T47D (cell line): ENCODE data around the gene NR1I3.

Experiments used
- DNase-seq, 2 experiments: peaks; one replicate each; pipeline versions ENCODE4 v3.0.0 to v3.0.0-alpha.2; 2011 to 2012; ENCODE audit warnings: low read depth in 1 of 2, low spot score in 1 of 2
- JUND ChIP-seq: IDR thresholded peaks from 2 replicates; pipeline ENCODE4 v1.6.1; 2012; ENCODE audit warnings: low read depth
- in situ Hi-C: cut with HindIII; loops from 2 replicates; pipeline ENCODE4 v1.10.0; 2016; ENCODE audit warnings: low sequenced_read_pairs, low pct_unique_long_range_greater_than_20kb

NR1I3 gene

DNA sequence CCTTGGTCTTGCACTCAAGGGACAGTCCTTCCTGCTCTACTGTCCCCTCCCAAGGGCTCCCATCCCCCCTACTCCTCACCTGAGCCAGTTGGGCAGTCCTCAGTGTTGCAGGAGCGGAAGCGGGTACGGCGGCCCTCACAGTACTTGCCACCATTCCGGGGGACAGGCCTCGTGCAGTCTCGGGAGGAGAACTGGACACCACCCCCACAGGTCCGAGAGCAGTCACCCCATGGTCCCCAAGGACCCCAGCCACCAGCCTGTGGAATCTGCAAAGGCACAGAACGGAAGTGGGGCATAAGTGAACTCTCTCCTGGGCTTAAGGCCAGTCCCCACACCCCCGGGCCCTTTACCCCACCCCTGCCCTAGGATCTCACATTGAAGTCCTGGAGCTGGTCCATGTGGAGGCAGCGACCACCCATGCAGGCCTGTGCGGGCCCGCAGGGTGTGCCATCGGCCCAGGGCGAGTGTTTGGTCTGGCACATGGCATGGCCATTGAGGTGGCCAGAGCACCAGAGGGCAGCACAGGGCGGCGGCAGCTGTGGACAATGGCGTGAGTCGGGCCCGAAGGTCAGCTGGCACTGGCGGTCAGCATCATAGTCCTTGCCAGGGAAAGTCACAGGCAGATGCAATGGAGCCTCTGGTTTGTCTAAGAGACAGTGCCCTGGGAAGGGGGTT, 44.3 kb downstream of the NR1I3 start:
- in situ Hi-C loops = no loop called here

DNA sequence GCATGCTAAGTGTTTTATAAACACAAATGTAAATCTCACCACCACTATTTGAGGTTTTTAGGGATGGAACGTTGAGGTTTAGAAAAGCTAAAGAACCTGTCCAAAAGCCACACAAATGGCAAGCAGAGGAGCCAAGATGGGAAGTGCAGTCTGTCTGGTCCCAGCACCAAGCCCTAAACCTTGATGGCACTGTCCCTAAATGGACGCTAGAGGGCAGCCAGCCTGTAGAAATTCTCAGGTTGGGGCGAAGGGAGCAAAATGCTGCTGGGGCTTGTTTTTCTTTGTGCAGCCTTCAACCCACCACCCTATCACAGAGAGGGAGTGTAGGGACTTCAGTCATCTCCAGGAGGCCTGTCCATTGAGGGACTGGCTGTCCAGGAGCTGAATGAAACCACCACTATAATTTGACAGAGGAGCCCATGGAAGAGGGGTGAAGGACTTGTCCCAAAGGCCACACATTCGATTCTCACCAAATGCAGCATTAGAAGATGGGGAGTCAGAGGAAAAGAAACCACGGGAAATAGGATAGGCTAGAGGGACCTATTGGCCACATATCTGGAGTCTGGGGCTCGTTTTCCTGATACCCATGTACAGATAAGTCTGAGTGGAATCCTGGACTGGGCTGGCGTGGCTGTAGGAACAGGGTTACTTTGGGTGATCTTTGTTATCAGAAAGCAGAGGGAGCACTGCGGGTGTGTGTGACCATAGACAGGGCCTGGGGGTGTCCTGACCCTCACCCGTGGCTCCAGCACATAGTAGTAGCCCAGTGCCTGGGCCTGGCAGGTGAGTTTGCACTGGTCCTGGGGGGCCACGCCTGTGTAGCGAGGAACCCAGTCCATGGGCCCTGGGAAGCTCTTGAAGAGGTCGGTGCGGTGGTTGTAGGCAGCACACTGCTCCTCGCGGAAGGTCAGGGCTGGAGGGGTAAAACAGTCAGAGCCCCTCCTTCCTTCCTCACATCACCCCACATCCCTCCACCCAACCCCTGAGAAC, 45.2 kb downstream of the NR1I3 start:
- peak; percentile 83 to 87 for DNase-seq

More for the DNA sequence above, 44.3 kb downstream of the NR1I3 start:
- DNase-seq = peak in 1 of 2 experiments; percentile 60
- no peak for TF ChIP-seq JUND

DNA sequence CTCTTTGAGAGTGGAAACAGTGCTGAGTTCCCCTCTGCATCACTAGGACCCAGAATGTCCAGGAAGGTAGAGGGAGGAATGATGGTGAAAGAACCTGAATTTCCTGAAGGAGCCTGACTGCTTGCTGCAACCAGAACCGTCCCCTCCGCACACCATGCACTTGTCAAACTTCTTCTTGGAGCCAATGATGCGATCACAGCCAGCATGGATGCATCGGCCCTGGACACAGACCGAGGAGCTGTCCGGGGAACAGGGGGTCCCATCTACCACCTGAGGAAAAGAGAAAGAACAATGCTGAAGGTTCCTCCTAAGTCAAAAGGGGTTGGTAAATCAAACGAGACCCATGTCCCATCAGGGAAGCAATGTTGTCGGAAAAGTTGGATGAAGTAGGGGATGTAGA, 46.0 kb downstream of the NR1I3 start:
- no peak for TF ChIP-seq JUND
- in situ Hi-C loops = no loop called here
- DNase-seq = peak; percentile 41 to 45

More for the DNA sequence above, 45.2 kb downstream of the NR1I3 start:
- TF ChIP-seq JUND = no peak
- in situ Hi-C loops = no loop called here

DNA sequence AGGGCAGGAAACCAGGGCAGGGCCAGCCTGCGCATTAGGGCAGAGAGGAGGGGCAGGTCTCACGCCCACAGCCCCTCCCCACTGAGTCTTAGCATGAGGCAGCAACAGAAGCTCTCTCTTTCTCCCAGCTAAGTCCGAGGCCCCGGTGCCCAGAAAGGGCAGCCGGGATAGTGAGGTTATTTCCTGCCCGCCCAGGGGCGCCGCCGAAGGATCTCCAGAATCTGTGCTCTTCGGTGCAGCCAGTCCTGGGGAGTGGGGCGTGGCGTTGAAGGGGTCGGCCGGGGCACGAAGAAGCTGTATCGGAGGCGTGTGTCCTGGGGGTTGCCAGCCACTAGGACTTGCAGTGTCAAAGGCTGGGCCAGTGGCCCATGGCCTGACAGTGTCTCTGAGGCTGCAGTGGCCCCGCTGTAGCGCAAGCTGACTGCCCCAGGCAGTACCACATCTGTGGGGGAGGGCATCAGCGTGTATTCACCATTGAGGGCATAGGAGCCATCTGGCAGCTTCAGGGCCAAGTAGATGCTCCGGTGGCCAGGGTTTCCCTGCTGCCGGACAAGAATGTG, 47.0 kb downstream of the NR1I3 start:
- TF ChIP-seq JUND = no peak
- DNase-seq = no peak
- in situ Hi-C loops = no loop called here

DNA sequence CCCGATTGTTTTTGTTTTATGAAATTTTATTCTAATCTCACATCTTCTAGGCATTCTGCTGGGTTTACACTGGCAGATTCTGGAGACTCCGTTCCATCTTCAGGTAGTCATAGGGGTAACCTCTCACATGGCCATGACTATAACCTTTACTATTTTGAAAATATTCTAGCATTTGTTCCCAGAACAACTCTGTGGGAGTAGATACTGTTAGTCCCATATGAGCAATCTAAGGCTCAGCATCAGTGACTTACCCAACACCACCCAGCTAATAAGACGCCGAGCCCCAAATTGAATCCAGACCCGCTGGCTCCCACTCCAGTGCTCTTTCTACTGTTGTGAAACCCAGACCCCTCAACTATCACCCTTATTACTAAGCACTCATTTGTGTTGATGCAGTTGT, 49.0 kb downstream of the NR1I3 start:
- in situ Hi-C loops = no loop called here
- TF ChIP-seq JUND = no peak
- DNase-seq = no peak

DNA sequence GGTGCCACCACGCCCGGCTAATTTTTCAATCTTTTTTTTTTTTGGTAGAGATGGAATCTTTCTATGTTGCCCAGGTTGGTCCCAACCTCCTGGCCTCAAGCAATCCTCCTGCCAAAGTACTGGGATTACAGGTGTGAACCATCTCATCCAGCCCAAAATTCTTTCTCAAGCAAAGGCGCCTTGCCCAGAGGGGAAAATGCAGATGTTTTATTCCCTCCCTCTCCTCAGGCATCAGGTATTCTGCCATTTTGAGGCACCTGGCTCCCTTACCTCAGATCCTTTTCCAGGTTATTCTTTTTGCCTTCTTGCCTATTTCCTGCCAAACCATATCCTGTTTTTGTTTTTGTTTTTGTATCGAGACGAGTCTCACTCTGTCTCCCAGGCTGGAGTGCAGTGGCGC, 49.6 kb downstream of the NR1I3 start:
- in situ Hi-C loops = no loop called here
- TF ChIP-seq JUND = no peak
- no peak for DNase-seq

DNA sequence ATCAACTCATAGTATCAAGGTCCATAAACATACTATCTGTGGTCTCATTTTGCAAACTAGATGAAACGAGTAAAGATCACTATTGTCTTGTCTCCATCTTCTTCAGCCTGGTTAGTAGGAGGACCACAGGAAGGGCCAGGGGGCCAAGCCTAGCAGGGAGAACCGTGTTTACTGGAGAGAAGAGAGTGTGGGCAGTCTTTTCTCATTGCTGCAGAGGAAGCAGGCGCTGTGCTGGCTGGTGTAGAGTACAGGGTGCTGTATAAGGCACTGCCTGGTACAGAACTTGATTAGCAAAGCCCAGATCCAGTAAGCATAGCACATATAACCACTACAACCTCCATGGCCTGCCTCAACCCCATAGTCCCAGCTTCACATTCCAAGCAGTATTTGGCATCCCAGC, 50.7 kb downstream of the NR1I3 start:
- TF ChIP-seq JUND = no peak
- in situ Hi-C loops = no loop called here
- DNase-seq = no peak

DNA sequence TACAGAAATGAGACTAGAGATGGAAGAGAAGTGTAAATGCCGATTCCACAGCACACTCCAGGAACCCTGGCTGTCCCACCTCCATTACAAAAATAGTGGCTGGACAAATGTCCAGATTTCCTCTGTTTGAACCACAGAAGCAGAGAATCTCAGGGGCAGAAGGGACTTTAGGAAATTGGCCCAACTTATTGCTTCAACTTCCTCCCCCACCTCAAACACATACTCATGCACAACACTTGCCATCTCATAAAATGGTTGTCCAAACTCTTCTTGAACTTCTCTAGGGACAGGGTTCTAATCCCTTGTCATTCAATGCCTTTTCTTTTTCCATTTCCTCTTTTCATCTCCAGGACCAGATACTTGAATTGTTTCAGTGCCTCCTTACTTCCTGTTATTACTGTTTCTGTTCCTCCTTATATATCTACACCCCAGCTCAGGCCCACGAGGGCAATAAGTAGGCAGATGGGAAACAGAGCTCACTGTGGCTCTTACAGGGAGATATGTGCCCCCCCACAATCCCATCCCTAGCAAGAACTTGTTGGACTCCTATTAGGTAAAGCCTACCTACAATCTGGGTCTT, 52.2 kb downstream of the NR1I3 start:
- no peak for TF ChIP-seq JUND
- DNase-seq = no peak
- in situ Hi-C loops = no loop called here

DNA sequence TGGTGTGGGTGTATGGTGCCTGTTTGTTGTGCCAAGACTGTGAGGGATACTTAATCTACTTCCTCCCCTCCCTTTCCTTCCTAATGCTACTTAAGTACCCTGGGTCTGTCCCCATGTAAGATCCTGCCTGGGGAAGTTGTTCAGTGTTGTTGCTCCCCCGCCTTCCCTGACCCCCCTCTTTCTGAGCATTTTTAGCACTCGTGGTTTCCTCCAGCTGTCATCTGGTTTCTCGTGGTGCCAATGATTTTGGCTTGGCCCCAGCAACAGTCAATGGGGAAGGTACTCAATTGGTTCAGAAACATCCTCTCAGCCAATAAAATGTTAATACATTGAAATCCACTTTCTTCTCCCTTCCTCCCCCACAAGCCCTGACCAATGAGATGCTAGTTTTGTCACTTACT, 52.7 kb downstream of the NR1I3 start:
- peak in 1 of 2 experiments; percentile 63 for DNase-seq
- no peak for TF ChIP-seq JUND
- in situ Hi-C loops = no loop called here

DNA sequence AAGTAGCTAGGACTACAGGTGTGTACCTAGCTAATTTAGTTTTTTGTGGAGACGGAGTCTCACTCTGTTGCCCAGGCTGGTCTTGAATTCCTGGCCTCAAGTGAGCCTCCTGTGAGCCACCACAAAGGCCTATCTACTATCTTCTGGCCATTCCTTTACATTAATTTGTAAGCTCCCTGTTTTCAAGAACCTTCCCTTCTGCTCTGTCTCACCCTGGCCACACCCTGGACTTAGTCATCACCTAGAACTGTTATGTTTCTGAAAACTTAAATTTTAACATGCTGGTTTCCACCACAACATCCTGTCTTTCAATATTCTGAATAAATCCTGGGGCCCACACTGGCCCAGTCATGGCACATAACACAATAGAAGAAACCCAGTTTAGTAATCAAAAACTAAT, 55.8 kb downstream of the NR1I3 start:
- in situ Hi-C loops = no loop called here
- DNase-seq = no peak
- TF ChIP-seq JUND = no peak

DNA sequence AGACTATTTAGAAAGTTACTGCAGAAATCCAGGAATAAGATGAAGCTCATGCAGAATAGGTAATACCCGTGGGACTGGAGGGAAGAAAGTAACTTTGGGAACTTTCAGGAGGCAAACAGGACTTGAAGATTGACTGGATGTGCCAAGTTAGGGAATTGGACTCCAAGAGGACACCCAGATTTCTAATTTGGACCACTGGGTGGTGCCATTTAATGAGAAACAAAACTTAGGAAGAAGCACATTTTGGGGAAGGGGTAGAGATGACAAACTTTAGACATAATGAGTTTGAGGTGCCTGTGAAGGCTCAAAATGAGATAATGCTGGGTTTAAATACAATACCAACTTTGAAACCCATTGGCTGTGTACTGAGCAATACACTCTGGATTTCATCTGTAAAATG, 57.4 kb downstream of the NR1I3 start:
- in situ Hi-C loops = no loop called here

DNA sequence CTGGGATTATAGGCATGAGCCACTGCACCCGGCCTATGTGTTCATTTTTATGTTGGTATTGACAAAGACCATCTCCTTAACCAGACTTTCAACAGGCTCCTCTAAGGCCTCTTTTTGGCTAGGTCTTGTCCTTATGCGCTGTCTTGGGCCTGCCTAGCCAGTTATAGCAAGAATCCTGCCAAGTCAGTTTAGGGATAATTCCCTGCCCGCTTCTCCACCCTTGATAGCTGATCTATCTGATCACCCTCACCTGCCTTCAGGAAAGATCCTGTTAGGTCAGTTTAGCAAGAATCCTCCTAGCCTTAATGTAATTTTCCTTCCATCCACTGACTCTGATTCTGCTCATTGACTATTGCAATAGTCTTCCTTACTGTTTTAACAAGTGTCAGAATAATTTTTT, 58.3 kb downstream of the NR1I3 start:
- in situ Hi-C loops = no loop called here
- no peak for TF ChIP-seq JUND
- DNase-seq = peak in 1 of 2 experiments; percentile 72

More for the DNA sequence above, 57.4 kb downstream of the NR1I3 start:
- TF ChIP-seq JUND = no peak
- DNase-seq = peak in 1 of 2 experiments; percentile 56
